Occipital lobe (tissue), 2 donors: ENCODE results near the gene RPH3AL. TPM values are rescaled to one million over a fixed set of nuclear protein-coding genes. Genes with fewer than 3 reads are reported as not detected.

ENCODE experiments used
- DNase-seq: peaks from one replicate; lab custom pipeline; 2025; lab: John Stamatoyannopoulos, UW
- total RNA-seq: library from RNA; depleted of rRNA; stranded (reverse); fragments of >200 nt; gene quantifications from one replicate; pipeline ENCODE4 v1.2.3, GENCODE V29; 2014

The RPH3AL gene
- total RNA-seq, 1 donor from 2014 or later, result 1.1 TPM

GRCh38 chr17:263773-264172, 88.8 kb downstream of the RPH3AL start:
- DNase-seq, result no peak

- no peak for DNase-seq
Observed at GRCh38 chr17:263271-263670, 89.3 kb downstream of the RPH3AL start.

DNA sequence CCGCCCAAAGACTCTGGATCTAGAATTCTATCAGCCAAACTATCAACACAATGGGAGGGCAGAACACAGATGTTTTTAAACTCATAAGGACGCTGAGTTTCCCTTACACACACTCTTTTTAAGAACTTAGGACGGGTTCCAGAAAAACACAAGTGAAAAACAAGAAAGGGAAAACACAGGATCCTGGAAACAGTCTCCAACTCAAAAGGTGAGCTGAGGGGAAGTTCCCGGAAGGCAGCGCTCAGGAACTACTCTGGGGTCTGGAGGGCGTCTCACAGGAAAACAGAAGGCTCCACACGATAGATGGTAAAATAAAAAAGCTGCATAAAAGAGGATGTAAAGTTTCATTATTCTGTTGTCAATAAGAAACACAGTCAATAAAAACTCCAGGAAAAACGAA, 91.0 kb downstream of the RPH3AL start:
- DNase-seq, result no peak

DNA sequence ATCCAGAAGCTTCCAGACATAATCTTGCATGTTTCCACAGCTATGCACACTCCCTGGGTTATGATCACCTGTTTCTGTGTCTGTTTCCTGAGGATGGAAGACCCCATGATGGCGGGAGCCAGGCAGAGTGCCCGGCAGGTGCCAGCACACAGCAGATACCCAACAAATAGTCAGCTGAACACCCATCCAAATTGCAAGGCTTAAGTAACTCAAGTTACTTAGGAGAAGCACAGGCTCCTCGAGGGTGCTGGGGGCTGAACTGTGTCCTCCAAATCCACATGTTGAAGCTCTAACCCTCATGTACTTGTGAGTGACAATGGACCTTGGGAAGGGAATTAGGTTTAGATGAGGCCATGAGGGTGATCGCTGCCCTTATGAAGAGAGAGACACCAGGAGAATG, 91.7 kb downstream of the RPH3AL start:
- no peak for DNase-seq

DNA sequence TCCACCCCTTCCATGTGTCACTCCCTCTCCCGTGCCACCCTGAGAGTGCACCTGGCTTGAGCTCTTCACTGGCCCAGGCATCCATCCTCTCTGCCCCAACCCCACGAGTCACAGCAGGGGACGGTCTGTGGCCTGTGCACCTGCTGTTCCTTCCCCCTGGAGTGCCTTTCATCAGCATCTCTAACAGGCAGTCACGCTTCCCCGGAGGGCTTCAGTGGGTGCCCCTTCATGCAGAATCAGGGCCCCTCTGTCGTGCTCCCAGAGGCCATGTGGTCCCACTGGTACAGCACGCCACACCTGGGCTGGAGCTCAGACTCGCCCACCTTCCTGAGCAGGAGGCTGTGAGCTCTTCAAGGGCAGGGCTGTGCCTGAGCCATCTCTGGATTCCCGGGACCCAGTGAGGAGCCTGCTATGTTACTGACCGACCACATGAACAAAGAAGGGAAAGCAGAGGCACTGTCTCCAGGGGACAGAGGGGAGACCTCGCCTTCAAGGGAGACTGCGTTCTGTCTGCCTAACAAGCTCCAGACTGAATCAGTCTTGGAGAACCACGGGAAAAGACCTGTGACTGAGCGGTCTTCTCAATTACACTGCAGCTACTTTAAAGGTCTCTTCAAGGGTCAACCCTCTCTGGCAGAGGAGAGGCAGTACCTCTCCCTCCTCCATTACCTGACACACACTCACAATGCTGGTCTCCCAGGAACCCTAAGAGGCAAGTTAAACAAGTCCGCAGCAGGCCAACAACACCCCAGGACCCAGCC, 92.4 kb downstream of the RPH3AL start:
- DNase-seq, result no peak

DNA sequence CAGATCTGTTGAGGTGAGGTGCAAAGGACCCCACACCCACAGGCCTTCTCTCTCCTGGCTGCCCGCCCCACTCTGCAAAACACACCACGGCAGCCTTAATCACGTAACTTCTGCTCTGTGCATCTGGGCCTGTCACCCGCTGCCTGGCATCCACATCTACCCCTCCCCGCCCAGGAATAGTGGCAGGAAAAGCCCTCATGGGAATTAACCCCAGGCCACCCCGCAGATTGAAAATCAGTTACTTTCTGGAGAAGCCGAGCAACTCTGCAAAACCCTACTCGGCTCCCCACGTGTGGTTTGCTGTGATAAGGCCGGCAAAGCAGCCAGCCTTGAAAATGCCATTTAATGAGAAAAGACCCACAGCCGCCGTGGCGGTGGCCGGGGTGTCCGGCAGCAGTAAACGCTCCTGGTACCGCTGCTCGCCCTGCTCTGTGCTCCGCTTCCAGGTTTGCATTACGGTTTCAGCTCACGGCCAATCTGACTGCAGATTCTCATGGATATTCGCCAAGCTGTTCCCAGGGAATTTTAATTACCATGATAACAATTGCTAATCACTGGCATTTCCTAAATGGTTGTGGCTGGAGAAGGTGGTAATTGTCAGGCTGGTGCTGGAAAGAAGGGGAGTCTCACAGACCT, 93.1 kb downstream of the RPH3AL start:
- DNase-seq, result no peak

DNA sequence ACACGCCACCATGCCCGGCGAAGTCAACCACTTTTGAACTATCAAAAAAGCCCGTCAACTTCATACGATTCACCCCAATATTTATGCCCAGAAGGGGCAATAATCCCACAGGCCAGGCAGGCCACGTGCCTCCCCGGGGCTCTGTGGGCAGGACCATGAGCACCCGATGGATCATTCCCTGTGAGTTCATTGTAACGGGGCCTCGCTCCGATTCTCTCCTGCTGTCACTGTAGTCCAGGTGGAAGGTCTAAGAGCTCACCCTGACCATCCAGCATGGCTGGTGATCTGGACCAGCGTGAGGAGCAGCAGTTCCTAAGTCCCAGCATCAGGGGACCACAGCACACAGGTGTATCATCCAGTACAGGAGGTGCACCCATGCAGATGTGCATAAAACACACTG, 93.7 kb downstream of the RPH3AL start:
- no peak for DNase-seq

- DNase-seq, result no peak
Observed at GRCh38 chr17:258045-258734, 94.4 kb downstream of the RPH3AL start.

GRCh38 chr17:253091-253846, 99.3 kb downstream of the RPH3AL start:
- no peak for DNase-seq

GRCh38 chr17:252456-252855, 100.2 kb downstream of the RPH3AL start:
- DNase-seq, result no peak

DNA sequence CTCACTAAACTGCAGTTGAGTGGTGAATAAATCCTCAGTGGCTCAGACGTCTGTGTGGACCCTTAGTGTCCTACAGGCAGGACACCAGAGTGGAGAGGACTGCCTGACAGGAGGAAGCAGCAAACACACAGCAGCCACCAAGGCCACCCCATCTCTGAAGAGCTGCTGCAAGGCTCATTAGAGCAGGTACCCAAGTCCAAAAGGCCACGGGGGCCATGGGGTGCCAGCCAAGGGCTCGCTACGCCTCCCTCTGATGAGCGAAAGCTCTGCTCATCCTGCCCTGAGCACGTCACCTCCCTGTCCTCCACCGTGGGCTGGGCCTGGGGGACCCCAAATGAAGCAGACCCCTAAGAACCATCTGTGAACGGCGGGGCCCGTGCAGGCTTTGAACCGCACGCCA, 101.1 kb downstream of the RPH3AL start:
- no peak for DNase-seq

- DNase-seq, result no peak
Observed at GRCh38 chr17:250487-251300, 101.9 kb downstream of the RPH3AL start.

DNA sequence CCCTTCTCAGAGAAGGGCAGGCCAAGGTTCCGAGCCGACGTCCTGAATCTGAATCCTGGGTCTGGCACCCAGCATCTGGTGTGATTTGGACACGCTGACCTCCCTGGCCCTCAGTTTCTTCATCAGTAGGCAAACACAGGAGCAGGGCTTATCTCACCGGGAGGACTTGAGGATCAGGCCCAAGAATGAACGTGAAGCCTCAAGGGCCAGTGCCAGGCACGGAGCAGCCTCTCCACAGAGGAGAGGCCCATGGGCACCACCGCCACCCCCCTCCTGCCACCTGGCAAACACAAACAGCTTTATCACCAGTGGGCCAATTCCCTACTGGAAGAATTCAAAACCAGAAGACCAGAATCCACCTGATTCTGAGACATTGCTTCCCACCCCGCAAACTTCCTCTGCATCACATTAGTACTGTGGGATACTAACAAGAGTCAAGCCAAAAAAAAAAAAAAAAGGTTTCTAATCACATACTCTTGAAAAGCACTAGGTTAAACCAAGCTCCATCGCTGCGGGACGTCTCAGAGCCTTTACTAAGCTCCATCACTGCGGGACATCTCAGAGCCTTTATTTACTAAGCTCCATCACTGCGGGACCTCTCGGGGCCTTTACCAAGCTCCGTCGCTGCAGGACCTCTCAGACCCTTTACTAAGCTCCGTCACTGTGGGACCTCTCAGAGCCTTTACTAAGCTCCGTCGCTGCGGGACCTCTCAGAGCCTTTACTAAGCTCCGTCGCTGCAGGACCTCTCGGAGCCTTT, 103.2 kb downstream of the RPH3AL start:
- no peak for DNase-seq

DNA sequence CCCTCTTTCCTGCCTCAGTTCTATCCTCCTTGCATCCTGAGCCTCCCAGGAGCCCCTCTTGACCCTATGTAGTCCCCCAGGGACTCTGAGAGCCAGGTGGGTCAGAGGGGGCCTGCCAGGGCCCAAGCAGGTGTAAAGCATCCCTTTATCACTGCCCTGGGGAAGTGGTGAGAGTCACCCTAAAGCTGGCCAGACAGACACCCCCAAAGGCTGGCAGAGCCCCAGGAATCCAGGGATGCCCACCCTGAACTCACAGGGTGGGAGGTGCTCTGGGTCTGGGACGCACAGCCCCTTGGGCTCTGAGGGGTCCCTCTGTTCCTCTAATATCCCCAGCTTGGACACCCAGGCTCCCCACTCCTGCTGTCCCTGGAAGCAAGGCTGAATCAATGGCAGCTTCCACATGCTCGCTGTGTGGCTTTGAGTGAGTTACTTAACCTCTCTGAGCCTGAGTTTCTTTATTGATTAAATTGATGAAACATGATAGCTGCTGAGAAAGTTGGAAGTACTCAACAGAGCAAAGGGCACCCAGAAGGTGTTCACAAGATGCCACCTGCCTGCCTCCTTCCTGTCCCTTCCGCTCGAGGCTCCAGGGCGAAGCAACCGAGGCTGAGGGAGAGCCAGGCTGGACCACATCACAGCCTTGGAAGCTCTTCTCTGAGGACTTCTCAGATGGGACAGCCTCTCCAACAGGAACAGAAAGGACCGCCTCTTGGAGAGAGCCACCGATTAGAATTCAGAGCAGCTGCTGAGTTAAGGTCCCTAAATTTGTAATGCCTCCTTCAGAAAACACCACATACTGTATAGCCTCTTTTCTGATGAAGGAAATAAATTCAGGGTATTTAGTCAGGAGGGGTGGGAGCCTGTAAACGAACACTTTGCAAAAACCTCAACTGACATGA, 104.0 kb downstream of the RPH3AL start:
- DNase-seq, result no peak

DNA sequence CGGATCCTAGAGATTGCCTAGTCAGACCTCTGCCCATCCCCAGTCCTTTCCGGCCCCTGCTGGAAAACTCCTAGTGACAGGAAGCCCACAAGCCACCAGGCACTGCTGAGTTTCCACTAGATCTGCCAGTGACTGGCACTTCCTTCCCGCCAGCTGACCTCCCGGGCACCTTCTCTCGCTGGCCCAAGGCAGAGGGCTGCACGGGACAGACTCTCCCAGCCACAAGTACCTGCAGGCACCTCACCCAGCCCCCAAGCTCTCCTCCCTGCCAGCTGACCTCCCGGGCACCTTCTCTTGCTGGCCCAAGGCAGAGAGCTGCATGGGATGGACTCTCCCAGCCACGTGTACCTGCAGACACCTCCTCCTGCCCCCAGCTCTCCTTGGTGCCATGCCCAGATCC, 104.8 kb downstream of the RPH3AL start:
- DNase-seq, result no peak

DNA sequence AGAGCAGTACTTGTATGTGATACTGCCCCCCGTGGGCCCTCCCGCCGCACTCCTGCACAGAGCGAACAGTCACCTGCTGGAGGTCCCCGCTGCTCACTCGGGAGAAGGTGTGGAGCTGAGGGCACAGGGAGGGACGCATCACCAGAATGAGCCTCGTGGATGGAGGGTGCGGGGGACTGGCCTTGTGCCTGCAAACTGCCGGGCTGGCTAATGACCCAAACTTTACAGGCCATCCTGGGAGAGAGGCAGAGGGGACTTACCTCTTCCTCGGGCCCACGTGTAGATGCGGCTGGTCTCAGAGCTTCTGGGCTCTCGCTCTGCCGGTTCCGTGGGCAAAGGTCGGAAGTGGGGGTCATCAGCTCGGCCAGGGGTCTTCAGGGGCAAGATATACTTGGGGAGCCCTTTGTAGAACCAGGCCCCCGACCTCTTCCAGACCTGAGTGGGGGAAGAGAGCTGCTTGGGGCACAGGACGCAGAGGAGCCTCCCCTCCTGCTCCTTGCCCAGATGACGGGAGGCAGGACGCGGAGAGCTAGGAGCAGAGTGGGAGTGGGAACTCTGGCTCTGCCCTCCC, 105.7 kb downstream of the RPH3AL start:
- DNase-seq, result no peak

GRCh38 chr17:246226-246625, 106.4 kb downstream of the RPH3AL start:
- no peak for DNase-seq

DNA sequence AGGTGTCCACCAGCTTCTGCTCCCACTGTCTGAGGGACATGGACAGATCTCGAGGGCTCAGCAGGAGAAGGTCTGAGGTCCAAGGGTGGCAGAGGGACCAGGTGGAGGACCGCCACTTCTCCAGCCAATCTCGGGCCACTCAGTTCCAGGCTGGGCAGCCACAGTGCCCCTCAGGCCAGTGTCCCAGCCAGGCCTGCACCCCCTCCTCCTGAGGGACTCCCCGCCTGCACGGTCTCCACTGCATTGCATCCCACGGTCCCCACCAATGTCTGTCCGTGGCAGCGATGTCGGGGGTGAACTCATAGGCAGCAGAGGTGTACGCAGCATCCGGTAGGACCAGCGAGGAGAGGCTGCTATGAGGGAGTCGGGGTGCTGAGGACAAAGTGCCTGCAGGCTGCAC, 107.0 kb downstream of the RPH3AL start:
- DNase-seq, result no peak

DNA sequence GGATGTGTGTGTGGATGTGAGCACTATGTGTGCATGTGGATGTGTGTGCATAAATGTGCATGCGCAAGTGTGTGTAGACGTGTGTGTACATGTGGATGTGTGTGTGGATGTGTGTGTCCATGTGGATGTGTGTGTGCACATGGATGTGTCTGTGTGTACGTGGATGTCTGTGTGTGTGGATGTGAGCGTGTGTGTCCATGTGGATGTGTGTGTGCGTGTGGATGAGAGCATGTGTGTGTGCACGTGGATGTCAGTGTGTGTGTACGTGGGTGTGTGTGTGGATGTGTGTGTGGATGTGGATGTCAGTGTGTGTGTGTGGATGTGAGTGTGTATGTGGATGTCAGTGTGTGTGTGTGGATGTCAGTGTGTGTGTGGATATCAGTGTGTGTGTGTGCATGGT, 107.6 kb downstream of the RPH3AL start:
- DNase-seq, result no peak
